Measurements from ENCODE around the gene ZNF608.

ZNF608 gene

DNA sequence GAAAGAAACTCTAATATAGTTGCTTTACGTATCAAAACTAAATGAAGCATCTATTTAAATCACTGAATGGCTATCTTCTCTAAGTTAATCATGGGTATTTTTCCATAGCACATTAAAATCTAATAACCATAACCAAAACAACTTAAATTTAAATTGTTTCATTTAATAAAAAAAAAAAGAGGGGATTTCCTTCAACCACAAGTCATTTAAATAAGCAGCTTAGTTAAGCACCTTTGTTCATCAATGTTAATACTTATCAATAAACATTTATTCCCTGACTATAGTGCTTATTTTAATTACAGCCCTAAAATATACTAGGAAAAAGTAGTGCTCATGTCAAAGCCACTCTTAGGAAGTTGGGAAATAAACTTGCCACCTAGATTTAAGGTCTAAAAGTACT, 30.3 kb downstream of the ZNF608 start:
- no peak for DNase-seq (ENCODE audit: low read depth in 2 of 2)

DNA sequence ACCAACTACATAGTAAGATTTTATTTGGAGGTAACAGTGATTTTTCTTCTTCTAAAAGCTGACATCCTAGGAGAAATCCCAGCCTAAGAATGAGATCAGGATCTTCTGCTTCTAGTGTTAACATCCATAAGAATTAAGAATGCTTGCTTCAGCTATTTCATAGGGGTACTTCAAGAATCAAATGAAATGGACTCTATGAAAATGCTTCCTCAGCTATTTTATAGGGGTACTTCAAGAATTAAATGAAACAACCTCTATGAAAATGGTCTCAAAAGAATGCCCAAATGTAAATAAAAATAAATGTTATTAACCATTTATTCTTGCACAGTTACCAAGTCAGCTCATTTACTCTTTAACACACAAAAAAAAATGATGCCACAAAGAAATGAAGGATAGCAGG, 31.5 kb downstream of the ZNF608 start:
- DNase-seq (ENCODE audit: low read depth in 2 of 2) = no peak

DNA sequence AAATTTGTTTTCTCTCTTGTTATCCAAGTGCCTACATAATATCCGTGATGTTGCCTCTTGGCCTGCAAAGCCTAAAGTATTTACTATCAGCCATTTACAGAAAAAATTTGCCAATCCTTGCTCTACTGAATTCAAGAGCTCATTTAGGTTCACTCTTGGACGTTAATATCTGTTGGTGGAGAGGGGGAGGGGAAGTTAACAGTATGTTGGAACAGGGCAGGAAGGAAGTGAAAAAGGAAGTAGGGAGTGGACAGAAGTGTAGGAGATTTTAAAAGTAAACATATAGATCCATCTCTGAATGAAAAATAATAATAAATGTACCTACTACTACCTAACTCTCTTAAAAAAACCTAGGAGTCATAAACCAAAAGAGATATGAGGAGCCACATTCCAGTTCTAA, 32.8 kb downstream of the ZNF608 start:
- no peak for DNase-seq (ENCODE audit: low read depth in 2 of 2)

DNA sequence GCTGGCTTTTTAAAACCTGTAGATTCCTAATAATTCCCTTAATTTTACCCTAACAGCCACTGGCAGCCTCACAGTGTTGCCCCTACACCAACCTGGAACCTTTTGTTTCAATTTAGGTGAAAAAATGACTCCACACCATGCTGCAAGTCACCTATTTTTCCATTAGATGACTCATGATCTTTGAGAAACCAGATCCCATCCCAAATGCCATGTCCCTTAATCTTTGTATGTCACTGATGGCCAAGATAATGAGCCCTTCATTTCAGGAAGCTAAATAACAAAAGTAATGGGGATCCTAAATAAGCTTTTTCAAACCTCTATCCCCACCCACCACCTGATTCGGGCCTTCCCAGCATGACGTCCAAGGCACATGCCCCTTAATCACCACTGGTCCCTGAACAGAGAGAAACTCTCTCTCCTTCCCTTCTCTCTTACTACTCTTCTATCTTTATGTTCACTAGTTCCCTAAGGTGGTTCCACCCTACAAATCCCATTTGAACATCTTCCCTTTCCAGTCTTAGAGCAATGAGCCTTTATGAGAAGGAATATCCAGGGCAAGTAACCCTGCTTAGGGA, 33.6 kb downstream of the ZNF608 start:
- no peak for DNase-seq (ENCODE audit: low read depth in 2 of 2)

DNA sequence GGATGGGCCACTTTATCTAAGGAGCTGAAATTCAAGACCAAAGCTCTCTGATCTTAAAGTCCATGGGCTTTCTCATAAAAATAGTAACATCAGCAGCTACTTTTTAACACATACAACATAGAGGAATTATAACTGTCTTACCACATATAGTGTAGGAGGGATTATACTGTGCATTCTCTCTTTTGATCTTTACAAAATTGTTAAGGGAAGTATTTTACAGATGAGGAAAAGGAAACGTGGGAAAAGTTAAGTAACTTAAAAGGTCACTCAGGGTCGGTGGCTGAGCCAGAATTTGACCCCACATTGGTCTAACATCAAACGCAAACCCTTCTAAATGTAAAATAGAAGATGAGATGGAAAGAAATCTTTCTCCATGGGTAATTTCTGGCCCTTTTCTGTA, 38.4 kb downstream of the ZNF608 start:
- DNase-seq (ENCODE audit: low read depth in 2 of 2) = no peak

DNA sequence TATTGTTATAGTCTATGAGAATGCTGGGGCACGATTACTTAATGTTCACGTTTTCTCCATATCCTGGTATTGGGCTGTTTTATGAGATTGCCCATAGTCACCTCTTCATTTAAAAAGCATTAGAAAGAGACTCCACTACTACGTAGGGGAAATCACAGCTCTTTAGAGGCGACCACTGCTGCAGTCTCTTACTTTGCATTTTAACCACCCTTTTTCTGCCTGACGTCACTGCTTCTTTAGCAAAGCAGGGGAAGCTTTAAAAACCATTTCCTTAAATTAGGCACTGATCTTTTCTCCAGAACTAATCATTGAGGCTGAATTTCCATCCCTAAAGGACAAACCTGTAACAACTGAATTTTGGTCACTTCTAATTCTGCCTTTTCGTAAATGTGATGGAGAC, 38.9 kb downstream of the ZNF608 start:
- no peak for DNase-seq (ENCODE audit: low read depth in 2 of 2)

DNA sequence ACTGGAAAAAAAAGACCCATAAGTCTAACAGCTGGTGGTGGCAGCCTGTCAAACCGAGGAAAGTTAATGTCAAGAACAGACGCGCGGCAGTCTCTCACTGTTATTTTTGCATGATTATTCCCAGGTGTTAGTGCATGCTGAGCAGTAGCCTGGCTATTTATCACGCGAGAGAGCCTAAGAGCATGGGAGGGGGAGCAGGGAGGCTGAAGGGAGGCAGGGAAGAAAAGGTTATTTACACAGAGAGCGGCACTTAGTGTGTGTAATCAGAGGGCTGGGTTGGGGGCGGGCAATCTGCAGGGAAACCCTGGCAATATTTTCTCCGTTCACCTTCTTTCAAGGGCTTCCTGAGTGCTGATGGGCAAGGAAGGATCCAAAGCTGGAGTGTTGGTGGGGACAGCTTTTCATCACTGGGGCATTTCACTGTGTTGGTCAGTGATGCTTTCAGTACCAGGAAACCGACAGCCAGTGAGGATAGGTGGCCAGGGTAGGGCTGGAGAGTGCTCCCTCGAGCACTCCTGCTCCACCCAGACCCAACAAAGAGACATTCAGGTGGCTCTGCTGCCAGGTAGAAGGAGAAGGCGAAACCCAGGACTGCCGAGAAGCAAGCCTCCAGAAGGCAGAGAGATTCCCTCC, 39.6 kb downstream of the ZNF608 start:
- peak; percentile 73 to 77 for DNase-seq (ENCODE audit: low read depth in 2 of 2)

DNA sequence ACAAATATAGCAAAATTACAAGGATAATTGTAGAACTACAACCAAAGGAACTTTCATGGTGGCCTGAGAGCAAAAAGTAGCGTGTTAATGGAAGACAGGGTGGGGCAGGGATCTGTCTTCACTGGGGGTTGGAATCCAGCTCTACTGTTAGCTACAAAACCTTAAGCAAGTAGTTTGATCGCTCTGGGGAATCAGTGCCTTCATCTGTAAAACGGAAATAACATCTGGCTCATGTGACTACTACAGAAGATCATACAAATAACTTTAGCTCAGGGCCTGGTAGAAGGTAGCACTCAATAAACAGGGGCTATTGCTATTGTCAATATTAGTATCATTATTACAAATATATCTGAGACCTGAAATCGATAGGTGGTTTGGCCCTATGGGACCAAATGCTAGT, 40.4 kb downstream of the ZNF608 start:
- DNase-seq (ENCODE audit: low read depth in 2 of 2) = no peak

DNA sequence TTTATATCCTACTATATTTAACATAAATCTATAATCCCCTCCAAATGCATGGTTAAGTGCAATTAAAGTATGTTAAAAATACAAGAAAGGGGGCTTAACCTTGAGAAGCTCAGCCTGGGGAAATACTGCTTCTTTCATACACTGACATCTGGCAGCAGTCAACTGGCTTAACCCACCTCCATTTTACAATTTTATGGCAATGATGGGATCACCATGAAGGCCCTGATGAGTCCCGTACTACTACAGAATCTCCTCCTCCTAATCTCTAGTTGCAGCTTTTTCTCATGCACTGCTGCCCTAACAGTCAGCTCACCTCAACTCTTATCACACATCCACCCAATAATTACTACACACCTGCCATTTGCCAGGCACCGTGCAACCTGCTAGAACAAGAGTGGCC, 40.9 kb downstream of the ZNF608 start:
- no peak for DNase-seq (ENCODE audit: low read depth in 2 of 2)

DNA sequence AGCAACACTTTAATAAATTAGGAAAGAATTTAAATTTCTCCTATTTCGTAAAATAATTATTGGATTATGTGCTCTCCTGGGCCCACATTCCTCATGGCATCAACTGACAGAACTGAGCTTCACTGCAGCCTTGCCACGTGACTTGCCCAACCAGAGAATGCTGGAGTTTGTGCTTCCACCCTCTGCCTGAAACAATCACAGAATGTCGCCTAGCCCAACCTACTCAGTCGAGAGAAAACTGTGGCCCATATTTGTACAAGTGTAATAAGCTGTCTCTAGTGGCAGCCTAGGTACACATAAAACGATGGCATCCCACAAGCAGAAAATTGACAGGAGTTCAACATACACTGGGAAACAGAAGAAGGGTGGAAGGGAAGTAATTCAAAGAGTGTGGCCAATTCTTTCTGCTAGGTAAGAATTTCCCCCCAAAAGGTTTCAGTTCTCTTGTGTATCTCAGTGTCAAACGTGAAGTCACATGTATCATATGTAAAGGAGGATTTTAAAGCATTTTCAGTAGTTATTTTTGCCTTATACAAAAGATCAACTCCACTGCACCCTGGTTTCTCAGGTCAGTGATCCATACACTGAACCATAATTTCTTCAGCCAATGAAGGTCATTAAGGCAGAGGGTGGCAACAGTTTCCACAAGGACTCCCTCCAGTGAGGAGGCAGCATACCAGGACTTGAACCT, 41.7 kb downstream of the ZNF608 start:
- DNase-seq (ENCODE audit: low read depth in 2 of 2) = no peak

DNA sequence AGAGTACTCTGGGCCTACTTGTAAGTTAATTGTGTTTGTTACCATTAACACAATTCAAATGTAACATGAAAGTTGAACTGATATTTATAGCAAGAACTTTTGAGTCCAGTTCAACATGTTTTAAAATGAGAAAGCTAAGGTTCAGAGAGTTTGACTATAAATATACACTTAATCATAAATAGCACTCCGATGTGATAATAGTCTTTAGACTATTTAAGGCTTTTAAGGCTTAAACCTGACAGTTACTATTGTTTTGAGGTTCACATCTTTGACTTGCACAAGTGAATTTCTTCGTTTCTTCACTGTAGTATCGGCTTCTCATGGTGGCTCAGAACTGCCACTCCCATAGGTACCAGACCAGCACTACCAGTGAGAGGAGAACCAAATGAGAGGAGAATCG, 42.4 kb downstream of the ZNF608 start:
- no peak for DNase-seq (ENCODE audit: low read depth in 2 of 2)

DNA sequence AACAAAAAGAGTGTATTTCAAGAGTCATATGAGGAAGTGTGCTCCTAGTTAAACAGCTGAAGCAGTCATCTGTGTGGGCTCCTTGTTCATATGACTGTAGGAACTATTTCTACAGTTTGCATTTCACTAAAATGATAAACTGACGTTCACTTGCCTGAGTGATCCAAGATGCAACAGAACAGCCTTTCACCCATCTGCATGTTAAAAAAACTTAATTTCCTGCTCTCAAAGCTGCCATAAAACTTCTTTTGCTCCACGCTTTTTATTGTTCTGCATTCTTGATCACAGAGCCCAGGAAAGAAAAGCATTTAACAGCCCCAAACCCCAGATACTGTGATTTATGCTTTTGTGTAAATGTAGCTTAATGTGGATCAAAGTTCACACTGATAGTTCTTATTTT, 43.9 kb downstream of the ZNF608 start:
- DNase-seq (ENCODE audit: low read depth in 2 of 2) = peak; percentile 27 to 35

DNA sequence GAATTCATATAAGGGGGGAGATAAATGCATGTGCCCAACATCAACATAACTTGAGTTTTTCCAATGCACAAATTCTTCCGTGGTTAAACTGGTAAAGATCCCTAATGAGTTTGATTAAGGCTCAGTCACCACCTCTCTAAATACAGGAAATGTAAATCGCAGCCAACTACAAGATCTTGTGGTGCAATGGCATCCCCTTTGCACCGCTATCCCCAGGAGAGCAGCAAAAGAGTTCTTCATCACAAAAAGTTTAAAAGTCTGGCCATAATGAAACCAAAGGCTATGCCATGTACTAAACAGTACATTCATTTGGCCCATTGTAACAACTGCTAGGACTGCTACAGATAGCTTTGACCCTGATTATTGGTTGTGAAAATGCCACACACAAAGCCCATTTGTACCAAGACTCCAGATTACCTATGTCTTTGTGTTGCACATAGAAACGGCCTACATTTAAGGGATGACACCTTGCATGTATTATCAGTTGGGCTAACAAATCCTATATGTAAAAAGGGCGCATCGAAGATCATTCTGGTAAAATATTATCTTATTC, 44.5 kb downstream of the ZNF608 start:
- no peak for DNase-seq (ENCODE audit: low read depth in 2 of 2)

DNA sequence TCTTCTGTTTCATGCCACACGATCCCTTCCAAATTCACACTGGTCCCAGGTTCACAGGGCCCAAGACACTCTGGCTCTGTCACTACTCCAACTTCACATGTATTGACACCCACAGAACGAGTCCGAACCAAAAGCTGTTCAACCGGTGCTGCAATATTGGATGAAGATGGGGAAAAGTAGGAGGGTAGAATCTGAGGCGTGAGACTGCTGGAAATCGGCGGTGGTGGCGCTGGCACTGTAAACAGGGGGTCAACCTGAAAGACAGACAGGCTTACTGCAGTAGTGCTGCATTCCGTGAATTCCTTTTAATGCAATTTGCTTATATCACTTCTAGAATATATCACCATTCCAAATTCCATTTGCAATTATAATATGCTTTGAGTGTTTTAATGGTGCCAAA, 45.4 kb downstream of the ZNF608 start:
- DNase-seq (ENCODE audit: low read depth in 2 of 2) = no peak

DNA sequence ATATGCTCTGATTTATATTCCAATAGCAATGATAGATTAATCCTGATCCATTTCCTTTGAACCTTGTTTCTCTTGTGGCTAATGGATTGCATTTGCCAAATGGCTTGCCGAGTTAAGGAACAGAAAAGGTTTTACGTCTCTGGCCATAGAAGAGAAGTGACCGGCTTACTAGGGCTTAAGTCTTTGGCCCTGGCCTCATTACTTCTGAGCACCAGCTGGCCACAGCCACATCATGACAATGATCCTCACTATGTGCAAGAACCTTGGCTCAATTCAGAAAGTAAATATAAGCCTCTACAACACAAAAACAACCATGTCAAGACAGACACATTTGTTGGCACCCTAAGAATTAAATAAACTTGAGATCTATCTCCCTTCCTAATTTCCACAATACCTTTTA, 46.1 kb downstream of the ZNF608 start:
- DNase-seq (ENCODE audit: low read depth in 2 of 2) = no peak

DNA sequence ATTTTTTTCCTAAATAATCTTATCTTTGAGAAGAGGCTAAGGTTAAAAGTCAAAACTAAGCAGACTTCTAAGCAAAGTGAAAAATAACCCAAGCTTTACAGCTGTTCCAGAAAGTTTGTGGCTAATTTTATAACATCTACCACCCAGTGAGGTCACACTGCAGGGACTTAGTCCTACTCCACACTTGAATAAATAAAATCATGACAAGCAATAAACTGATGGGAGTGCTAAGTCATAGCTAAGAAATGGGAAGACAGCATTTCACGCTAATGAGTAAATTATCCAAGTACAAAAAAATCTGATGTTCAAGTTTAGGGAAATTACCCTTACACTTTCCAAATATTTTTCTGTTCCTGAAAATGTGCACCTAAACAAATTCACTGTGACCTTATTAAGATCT, 47.7 kb downstream of the ZNF608 start:
- DNase-seq (ENCODE audit: low read depth in 2 of 2) = peak; percentile 10 to 21

DNA sequence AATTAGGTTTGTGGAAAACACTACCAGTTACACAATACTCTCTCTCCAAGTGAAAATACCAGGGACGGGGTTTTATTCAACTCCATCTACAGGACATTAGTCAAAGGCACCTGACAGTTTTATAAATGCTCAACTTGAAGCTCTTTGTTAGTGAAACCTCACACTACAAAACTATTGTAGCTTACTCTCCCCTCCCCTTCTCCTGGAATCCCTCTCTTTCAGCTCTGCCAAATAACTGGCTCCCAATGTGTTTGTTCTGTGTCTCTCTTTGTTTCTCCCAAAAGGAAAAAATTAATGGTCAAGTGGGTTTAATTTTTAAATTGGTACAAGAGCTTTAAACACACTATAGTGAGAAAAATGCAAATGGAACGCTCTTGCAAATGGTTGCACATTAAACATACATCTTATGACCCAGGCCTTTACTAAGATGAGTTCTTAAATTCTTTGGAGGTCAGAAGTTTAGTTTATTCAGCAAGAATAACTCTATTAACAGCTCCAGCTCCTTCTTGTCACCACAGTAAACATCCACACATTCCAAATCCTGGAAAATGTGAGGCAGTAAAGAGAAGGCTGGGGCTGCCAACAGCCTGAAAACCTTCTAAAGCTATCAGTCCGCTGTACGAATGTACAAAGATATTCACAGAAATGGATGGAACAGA, 48.4 kb downstream of the ZNF608 start:
- DNase-seq (ENCODE audit: low read depth in 2 of 2) = peak; percentile 25 to 29

DNA sequence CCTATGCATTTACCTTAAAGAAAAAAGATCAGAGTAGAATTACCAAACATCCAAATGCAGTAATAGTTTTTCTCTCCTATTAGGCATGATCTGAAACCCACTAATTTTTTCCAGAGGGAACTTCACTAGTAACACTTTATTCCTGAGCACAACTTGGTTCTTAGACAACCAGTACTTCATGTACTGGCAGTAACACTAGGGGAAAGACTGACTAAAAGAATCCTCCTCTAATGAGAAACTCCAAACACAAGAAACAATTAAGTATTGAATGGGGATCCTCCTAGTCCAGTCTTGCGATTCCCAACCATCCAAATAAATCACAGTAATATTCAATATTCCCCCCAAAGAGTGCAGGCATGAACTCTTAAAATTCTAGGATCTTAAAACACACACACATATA, 48.9 kb downstream of the ZNF608 start:
- peak; percentile 49 to 50 for DNase-seq (ENCODE audit: low read depth in 2 of 2)

DNA sequence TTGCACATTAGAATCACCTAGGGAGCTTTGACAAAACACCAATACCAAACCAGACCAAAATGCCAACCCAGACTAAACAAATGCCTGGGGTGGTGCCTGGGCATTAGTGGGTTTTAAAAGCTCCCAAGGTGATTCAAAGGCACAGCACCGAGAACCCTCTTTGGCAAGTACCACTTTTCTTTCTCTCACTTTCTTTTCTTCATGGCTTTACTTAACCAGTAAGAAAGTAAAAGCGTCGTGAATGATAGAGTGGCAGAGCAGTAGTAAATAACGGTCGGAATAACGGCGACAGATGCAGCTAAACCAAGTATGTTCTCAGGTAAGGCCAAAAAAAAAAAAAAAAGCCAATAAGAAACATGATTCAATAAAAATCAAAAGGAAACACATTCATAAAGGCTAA, 49.5 kb downstream of the ZNF608 start:
- DNase-seq (ENCODE audit: low read depth in 2 of 2) = no peak

Data from fibroblast of skin of left quadriceps (primary cell).